SK-N-SH (cell line): ENCODE measurements around the gene FGFBP2.

ENCODE experiments used
- CTCF ChIP-seq: fragments of 200-600 bp; sonication (generic); IDR thresholded peaks from 2 replicates; pipeline ENCODE4 v1.6.1; 2017; ENCODE audit warnings: antibody characterized with exemption, mild to moderate bottlenecking, moderate library complexity
- RAD21 ChIP-seq: IDR thresholded peaks from 2 replicates; pipeline ENCODE4 v1.6.1; 2012; ENCODE audit warnings: mild to moderate bottlenecking, low read length
- SMC3 ChIP-seq: IDR thresholded peaks from 2 replicates; pipeline ENCODE4 v1.6.1; 2012; ENCODE audit warnings: low read depth, low read length, improper control_type of control experiment

GRCh38 chr4:15912961-15913630, 49.9 kb downstream of the FGFBP2 start:
- no peak for TF ChIP-seq CTCF
- TF ChIP-seq SMC3: no peak
- TF ChIP-seq RAD21: no peak
